OCI-LY3 (cell line): Measurements from ENCODE around the gene CILP2.

ENCODE experiments used
- H2AFZ ChIP-seq: fragments of 200-600, 300-600 bp; shearing (Covaris generic); 2 replicates; pipeline ENCODE4 v1.6.0; 2014; ENCODE audit warnings: antibody characterized with exemption, low read depth, low read length
- H3K27ac ChIP-seq: fragments of 200-600, 300-600 bp; sonication (generic); 2 replicates; pipeline ENCODE4 v1.5.1; 2014; ENCODE audit warnings: mild to moderate bottlenecking, low read length, moderate library complexity, mixed read lengths
- H3K27me3 ChIP-seq: fragments of 200-600, 300-600 bp; sonication (generic); 2 replicates; pipeline ENCODE4 v1.6.1; 2014; ENCODE audit warnings: low read depth, low read length, mixed read lengths
- H3K36me3 ChIP-seq: fragments of 200-600, 300-600 bp; sonication (generic); replicated peaks from 2 replicates; pipeline ENCODE3; 2014; ENCODE audit warnings: low read depth, low read length, mixed read lengths
- H3K4me1 ChIP-seq: fragments of 300-600, 200-600 bp; sonication (generic); 2 replicates; pipeline ENCODE4 v1.6.1; 2014; ENCODE audit warnings: low read length, mixed read lengths
- H3K4me2 ChIP-seq: fragments of 200-600, 300-600 bp; sonication (generic); 2 replicates; pipeline ENCODE4 v1.6.1; 2014; ENCODE audit warnings: low read length, mixed read lengths
- H3K4me3 ChIP-seq: fragments of 300-600, 200-600 bp; sonication (generic); 2 replicates; pipeline ENCODE4 v1.5.1; 2014; ENCODE audit warnings: antibody characterized with exemption, mild to moderate bottlenecking, low read length, moderate library complexity
- H3K79me2 ChIP-seq: fragments of 300-600, 200-600 bp; shearing (Covaris generic); 2 replicates; pipeline ENCODE4 v1.6.1; 2014; ENCODE audit warnings: mild to moderate bottlenecking, low read length, mixed read lengths
- H3K9ac ChIP-seq: fragments of 300-600, 200-600 bp; shearing (Covaris generic); 2 replicates; pipeline ENCODE4 v1.6.0; 2014; ENCODE audit warnings: mild to moderate bottlenecking, low read length, moderate library complexity
- H3K9me3 ChIP-seq: fragments of 200-600, 300-600 bp; shearing (Covaris generic); 2 replicates; pipeline ENCODE4 v1.6.1; 2014; ENCODE audit warnings: low read length, mixed read lengths; ENCODE audit not compliant: insufficient read depth
- H4K20me1 ChIP-seq: fragments of 200-600, 300-600 bp; sonication (generic); 2 replicates; pipeline ENCODE4 v1.6.1; 2016; ENCODE audit warnings: low read length, mixed read lengths; ENCODE audit not compliant: insufficient read depth
- EZH2phosphoT487 ChIP-seq: fragments of 200-600 bp; shearing (Covaris generic); IDR thresholded peaks from 2 replicates; pipeline ENCODE4 v1.6.1; 2018; ENCODE audit warnings: antibody characterized with exemption, mixed run types, low read depth
- TF ChIP-seq, protein P1 (sequence below): fragments of 200-600, 300-600 bp; sonication (generic); IDR thresholded peaks from 2 replicates; pipeline ENCODE4 v1.5.1; 2014; ENCODE audit warnings: antibody characterized with exemption, low read length, low read depth

The CILP2 gene

DNA sequence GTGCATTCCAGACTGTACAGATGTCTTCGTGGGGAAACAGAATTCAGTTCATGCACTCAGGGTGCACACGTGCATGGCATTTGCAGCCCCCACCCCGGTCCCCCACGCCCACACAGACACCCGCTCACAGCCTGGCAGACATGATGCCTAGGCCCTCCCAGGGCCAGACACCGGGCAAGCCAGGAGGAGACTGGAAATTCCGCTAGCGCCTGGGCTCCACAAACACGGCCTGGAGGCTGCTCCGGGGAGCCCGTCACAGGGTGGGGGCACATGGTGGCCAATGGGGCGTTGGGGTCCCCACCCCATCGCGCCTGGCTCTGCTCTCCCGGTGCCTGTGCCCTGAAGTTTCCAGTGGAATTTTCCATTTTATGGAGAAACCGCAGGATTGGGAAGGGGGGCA, 3.6 kb downstream of the CILP2 start:
- Histone ChIP-seq H3K4me1 (no peaks in the 10 kb centered on the region), H2AFZ (no peak overlapping the region), H3K36me3 (no peaks in the 10 kb centered on the region), H3K9ac (no peak overlapping the region), H3K79me2 (no peaks in the 10 kb centered on the region), H3K9me3 (no peaks in the 10 kb centered on the region), H3K4me3 (no peak overlapping the region), H4K20me1 (no peaks in the 10 kb centered on the region), H3K27ac (no peak overlapping the region), H3K4me2 (no peak overlapping the region), H3K27me3 (no peaks in the 10 kb centered on the region)
- TF ChIP-seq EZH2phosphoT487, result no peak
- TF ChIP-seq, protein P1, sequence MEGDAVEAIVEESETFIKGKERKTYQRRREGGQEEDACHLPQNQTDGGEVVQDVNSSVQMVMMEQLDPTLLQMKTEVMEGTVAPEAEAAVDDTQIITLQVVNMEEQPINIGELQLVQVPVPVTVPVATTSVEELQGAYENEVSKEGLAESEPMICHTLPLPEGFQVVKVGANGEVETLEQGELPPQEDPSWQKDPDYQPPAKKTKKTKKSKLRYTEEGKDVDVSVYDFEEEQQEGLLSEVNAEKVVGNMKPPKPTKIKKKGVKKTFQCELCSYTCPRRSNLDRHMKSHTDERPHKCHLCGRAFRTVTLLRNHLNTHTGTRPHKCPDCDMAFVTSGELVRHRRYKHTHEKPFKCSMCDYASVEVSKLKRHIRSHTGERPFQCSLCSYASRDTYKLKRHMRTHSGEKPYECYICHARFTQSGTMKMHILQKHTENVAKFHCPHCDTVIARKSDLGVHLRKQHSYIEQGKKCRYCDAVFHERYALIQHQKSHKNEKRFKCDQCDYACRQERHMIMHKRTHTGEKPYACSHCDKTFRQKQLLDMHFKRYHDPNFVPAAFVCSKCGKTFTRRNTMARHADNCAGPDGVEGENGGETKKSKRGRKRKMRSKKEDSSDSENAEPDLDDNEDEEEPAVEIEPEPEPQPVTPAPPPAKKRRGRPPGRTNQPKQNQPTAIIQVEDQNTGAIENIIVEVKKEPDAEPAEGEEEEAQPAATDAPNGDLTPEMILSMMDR, result no peak

DNA sequence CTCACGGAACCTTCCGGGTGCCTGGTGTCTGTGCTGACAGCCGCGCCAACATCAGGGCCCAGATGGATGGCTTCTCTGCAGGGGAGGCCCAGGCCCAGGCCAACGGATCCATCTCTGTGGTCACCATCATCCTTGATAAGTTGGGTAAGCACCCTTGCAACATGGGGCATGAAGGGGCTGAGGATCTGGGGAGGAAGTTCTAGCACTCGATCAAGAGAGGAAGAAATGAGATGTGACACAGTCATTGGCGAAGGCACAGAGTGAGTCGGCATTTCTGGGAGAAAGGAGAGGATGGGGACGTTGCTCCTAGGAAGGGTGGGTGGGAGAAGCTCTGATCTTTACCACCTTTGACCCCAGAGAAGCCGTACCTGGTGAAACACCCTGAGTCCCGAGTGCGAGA, 4.4 kb downstream of the CILP2 start:
- H4K20me1 ChIP-seq, result no peaks in the 10 kb centered on the region
- H3K4me2 ChIP-seq, result no peak overlapping the region
- no peaks in the 10 kb centered on the region for H3K4me1 ChIP-seq
- no peaks in the 10 kb centered on the region for H3K36me3 ChIP-seq
- no peak overlapping the region for H3K9ac ChIP-seq
- no peak overlapping the region for H3K4me3 ChIP-seq
- H2AFZ ChIP-seq, result no peak overlapping the region
- no peaks in the 10 kb centered on the region for H3K9me3 ChIP-seq
- no peak for TF ChIP-seq EZH2phosphoT487
- TF ChIP-seq, protein P1, result no peak
- H3K79me2 ChIP-seq, result no peaks in the 10 kb centered on the region
- H3K27ac ChIP-seq, result no peak overlapping the region
- no peaks in the 10 kb centered on the region for H3K27me3 ChIP-seq

DNA sequence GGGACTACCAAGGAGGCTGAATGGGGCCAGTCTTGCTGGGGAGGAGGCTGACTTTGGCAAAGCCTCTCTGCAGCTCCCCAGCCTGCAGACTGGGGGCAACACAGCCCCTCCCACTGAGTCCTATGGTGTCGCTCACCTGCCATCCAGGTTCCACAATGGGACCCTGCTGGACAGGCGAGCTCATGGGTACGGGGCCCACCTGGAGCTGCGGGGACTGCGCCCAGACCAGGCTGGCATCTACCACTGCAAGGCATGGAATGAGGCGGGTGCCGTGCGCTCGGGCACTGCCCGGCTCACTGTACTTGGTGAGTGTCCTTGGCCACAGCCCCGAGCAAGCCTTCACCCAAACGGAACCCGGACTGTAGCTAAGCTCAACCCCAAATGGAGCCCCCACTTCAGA, 5.0 kb downstream of the CILP2 start:
- no peaks in the 10 kb centered on the region for H3K9me3 ChIP-seq
- H3K4me1 ChIP-seq, result no peaks in the 10 kb centered on the region
- TF ChIP-seq EZH2phosphoT487, result no peak
- TF ChIP-seq, protein P1, result no peak

DNA sequence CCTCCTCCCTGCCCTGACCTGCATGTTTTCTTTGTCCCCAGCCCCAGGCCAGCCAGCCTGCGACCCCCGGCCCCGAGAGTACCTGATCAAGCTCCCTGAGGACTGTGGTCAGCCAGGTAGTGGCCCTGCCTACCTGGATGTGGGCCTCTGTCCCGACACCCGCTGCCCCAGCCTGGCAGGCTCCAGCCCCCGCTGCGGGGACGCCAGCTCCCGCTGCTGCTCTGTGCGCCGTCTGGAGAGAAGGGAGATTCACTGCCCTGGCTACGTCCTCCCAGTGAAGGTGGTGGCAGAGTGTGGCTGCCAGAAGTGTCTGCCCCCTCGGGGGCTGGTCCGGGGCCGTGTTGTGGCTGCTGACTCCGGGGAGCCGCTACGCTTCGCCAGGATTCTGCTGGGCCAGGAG, 5.6 kb downstream of the CILP2 start:
- TF ChIP-seq, protein P1, result no peak
- TF ChIP-seq EZH2phosphoT487, result no peak
- Histone ChIP-seq H3K4me3 (no peak overlapping the region), H3K79me2 (no peaks in the 10 kb centered on the region), H3K27me3 (no peaks in the 10 kb centered on the region), H2AFZ (no peak overlapping the region), H3K36me3 (no peaks in the 10 kb centered on the region), H4K20me1 (no peaks in the 10 kb centered on the region), H3K9me3 (no peaks in the 10 kb centered on the region), H3K4me2 (no peak overlapping the region), H3K9ac (no peak overlapping the region), H3K4me1 (no peaks in the 10 kb centered on the region), H3K27ac (no peak overlapping the region)

More for the DNA sequence above, 5.0 kb downstream of the CILP2 start:
- Histone ChIP-seq H3K27ac (no peak overlapping the region), H2AFZ (no peak overlapping the region), H3K4me2 (no peak overlapping the region), H3K27me3 (no peaks in the 10 kb centered on the region), H3K9ac (no peak overlapping the region), H3K79me2 (no peaks in the 10 kb centered on the region), H3K4me3 (no peak overlapping the region), H3K36me3 (no peaks in the 10 kb centered on the region), H4K20me1 (no peaks in the 10 kb centered on the region)
